Measurements from ENCODE around the gene PSAPL1. TPM values are rescaled to one million over a fixed set of nuclear protein-coding genes. Genes with fewer than 3 reads are reported as not detected.

PSAPL1 gene
- total RNA-seq, 6 experiments from 2014 or later = not detected

DNA sequence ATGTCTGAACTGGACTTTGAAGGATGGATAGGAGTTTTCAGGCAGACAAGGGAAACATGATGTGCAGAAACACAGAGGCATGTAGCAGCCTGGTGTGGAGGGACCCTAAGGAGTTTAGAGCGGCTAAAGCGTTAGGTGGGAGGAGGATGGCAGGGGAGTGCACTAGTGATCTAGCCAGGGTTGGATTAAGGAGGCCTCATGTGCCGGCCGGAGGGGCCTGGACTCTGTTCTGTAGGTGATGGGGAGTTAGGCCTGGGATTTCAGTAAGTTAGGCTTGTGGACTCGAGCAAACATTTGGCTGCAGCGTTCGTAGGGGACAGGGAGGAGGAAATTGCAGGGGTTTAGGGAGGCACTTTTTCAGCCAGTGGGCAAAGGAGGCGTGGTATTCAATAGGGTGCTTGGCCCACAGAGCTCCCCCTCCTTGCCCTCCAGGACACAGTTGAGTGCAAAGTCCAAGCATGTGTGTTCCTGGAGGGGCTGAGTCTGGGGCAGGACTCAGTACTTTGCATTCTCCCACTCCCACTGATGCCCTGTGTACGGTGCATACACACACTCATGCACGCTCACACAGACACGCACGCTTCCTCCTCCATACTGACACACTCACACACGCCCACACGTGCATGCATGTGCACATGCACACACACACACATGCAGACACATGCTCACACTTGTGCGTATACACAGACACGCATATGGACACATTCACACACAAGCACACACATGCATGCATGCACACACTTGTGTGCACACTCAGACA, 18.6 kb downstream of the PSAPL1 start:
- no peaks in the 10 kb centered on the region for H3K36me3 ChIP-seq
- H3K27ac ChIP-seq = no peak overlapping the region
- TF ChIP-seq, protein P1, sequence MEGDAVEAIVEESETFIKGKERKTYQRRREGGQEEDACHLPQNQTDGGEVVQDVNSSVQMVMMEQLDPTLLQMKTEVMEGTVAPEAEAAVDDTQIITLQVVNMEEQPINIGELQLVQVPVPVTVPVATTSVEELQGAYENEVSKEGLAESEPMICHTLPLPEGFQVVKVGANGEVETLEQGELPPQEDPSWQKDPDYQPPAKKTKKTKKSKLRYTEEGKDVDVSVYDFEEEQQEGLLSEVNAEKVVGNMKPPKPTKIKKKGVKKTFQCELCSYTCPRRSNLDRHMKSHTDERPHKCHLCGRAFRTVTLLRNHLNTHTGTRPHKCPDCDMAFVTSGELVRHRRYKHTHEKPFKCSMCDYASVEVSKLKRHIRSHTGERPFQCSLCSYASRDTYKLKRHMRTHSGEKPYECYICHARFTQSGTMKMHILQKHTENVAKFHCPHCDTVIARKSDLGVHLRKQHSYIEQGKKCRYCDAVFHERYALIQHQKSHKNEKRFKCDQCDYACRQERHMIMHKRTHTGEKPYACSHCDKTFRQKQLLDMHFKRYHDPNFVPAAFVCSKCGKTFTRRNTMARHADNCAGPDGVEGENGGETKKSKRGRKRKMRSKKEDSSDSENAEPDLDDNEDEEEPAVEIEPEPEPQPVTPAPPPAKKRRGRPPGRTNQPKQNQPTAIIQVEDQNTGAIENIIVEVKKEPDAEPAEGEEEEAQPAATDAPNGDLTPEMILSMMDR (IDR thresholded peaks at IDR 0.05) = no peak
- TF ChIP-seq POLR2A (IDR thresholded peaks at IDR 0.05) = no peak
- no peaks in the 10 kb centered on the region for H3K9me3 ChIP-seq
- intact Hi-C loops (cut with DNase I) = no loop called here
- ATAC-seq = no peak
- WGBS (ENCODE audit: insufficient coverage, low coverage, low lambda C conversion rate, missing lambda C conversion rate) = 72% methylated on average over 6 of the region's 16 CpGs
- H3K4me3 ChIP-seq = no peak overlapping the region
- peak in 1 of 3 donors; percentile 31 for DNase-seq
- H3K27me3 ChIP-seq = no peaks in the 10 kb centered on the region
- no peaks in the 10 kb centered on the region for H3K4me1 ChIP-seq

DNA sequence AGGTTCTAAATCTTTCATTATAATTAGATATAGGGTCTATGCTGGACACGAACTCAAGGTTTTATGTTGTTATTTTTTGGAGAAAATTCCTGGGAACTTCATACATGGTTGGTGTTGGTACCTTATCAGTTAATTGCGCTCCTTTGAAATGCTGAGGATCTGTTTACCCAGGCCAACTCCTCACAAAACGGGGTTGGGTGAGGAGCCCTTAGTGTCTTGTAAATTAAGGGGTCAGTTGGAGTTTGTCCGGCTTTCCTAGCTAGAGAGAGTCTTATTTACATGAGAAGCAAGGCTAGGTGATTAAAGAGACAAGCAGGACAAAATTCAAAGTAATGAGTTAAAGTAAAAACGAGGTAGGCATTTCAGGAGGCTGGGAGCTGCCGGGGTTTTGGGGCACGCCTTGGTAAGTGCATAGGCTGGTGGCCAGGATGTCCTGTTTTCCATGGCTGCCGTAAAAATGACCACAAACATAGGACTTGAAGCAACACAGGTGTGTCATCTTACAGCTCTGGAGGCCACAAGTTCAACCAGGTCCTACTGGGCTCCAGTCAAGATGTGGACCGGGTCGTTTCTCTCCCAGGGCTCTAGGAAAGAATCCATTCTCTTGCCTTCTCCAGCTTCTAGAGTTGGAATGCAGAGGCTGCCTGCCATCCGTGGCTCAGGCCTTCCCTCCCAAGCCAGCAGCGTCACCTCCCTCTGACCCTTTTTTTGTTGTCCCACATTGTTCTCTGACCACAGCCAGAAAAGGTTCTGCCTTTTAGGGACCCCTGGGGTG, 19.8 kb downstream of the PSAPL1 start:
- Histone ChIP-seq H3K4me1 (no peaks in the 10 kb centered on the region), H3K27ac (no peak overlapping the region), H3K4me3 (no peak overlapping the region), H3K36me3 (no peaks in the 10 kb centered on the region), H3K9me3 (no peaks in the 10 kb centered on the region), H3K27me3 (no peaks in the 10 kb centered on the region)
- WGBS (ENCODE audit: insufficient coverage, low coverage, low lambda C conversion rate, missing lambda C conversion rate) = 35% methylated on average over 9 of the region's 12 CpGs
- no peak for TF ChIP-seq POLR2A (IDR thresholded peaks at IDR 0.05)
- TF ChIP-seq, protein P1 (IDR thresholded peaks at IDR 0.05) = no peak
- DNase-seq (no peak), ATAC-seq (no peak)
- intact Hi-C loops (cut with DNase I) = no loop called here

DNA sequence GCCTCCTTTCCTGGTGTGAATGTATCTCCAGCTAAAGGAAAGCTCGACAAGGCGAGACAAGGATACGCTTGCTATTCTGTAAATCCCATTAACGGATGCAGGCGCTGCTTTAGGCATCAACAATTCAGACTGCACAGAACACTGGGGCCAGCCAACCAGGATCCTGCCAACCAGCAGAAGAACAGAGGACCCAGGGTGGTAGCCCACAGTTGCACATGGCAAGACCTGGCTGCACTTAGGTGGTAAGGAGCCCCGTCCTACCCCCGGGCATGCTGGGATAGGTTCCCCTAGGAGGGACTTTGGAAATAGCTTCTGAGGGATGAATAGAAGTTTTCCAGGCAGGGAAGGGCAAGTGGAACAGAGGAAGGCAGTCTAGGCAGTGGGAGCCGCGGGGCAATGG, 20.7 kb downstream of the PSAPL1 start:
- no peak for TF ChIP-seq POLR2A (IDR thresholded peaks at IDR 0.05)
- TF ChIP-seq, protein P1 (IDR thresholded peaks at IDR 0.05) = no peak
- no peaks in the 10 kb centered on the region for H3K4me1 ChIP-seq
- WGBS (ENCODE audit: insufficient coverage, low coverage, low lambda C conversion rate, missing lambda C conversion rate) = 71% methylated on average over 7 of the region's 9 CpGs
- ATAC-seq (no peak), DNase-seq (no peak)
- H3K9me3 ChIP-seq = no peaks in the 10 kb centered on the region
- no peak overlapping the region for H3K4me3 ChIP-seq
- H3K36me3 ChIP-seq = no peaks in the 10 kb centered on the region
- H3K27ac ChIP-seq = no peak overlapping the region
- no peaks in the 10 kb centered on the region for H3K27me3 ChIP-seq
- intact Hi-C loops (cut with DNase I) = no loop called here

DNA sequence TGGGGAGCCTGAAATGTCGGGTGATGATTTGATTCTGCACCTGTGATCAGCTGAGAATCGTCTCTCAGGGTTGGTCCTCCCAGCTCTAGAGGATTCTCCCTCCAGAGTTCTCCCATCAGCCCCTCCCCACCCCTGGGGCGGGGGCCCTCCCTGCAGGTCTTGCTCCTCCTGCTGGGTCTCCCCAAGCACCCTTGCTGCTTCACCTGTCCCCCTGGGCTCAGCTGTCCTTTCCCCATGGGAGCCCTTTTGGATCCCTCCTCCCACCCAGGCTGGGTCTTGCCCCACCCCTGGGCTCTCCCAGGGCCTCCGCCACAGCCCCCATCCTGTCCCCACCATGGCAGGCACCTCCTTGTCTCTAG, 22.2 kb downstream of the PSAPL1 start:
- WGBS (ENCODE audit: insufficient coverage, low coverage, low lambda C conversion rate, missing lambda C conversion rate) = 100% methylated on average over 1 of the region's 4 CpGs
- DNase-seq (peak; percentile 9 to 35 (median 27)), ATAC-seq (peak in 1 of 4 donors; percentile 31)
- TF ChIP-seq, protein P1 (IDR thresholded peaks at IDR 0.05) = no peak
- no peak for TF ChIP-seq POLR2A (IDR thresholded peaks at IDR 0.05)
- Histone ChIP-seq H3K4me3 (no peak overlapping the region), H3K36me3 (no peaks in the 10 kb centered on the region), H3K27me3 (no peaks in the 10 kb centered on the region), H3K4me1 (no peaks in the 10 kb centered on the region), H3K9me3 (peaks cover 0 to 4% (median 0%) of the 10 kb centered on the region in 4 donors), H3K27ac (no peak overlapping the region)
- intact Hi-C loops (cut with DNase I) = no loop called here
